ENCODE results near the gene RPRML. TPM values are rescaled to one million over a fixed set of nuclear protein-coding genes. Genes with fewer than 3 reads are reported as not detected.

RPRML gene
- total RNA-seq, 1 experiment from 2014 or later, result not detected

- Histone ChIP-seq H3K36me3 (ENCODE audit: insufficient read depth, low read length, poor library complexity, severe bottlenecking) (peaks cover 21% of the 10 kb centered on the region), H3K27ac (ENCODE audit: low read depth, low read length, poor library complexity, severe bottlenecking) (no peak overlapping the region), H3K4me1 (ENCODE audit: insufficient read depth, low read length, poor library complexity, severe bottlenecking) (no peaks in the 10 kb centered on the region), H3K9me3 (ENCODE audit: low read depth, low read length, poor library complexity, severe bottlenecking) (no peaks in the 10 kb centered on the region), H3K4me3 (ENCODE audit: low read depth, low read length, poor library complexity, severe bottlenecking) (no peak overlapping the region), H3K27me3 (replicated peaks; ENCODE audit: insufficient read depth, low read depth, low read length, poor library complexity) (no peaks in the 10 kb centered on the region)
- ChIA-PET POLR2A (ENCODE audit: low non-redundant PET) (no interaction called here), CTCF (no interaction called here)
- intact Hi-C loops (cut with micrococcal nuclease; ENCODE audit: unreplicated experiment), result no loop called here
- no TSS peak for BruUV-seq (replicated peaks)
- no peak for TF ChIP-seq EZH2 (IDR thresholded peaks at IDR 0.05; ENCODE audit: borderline replicate concordance, low read depth, low read length, poor library complexity, severe bottlenecking)
- TF ChIP-seq, protein P1, sequence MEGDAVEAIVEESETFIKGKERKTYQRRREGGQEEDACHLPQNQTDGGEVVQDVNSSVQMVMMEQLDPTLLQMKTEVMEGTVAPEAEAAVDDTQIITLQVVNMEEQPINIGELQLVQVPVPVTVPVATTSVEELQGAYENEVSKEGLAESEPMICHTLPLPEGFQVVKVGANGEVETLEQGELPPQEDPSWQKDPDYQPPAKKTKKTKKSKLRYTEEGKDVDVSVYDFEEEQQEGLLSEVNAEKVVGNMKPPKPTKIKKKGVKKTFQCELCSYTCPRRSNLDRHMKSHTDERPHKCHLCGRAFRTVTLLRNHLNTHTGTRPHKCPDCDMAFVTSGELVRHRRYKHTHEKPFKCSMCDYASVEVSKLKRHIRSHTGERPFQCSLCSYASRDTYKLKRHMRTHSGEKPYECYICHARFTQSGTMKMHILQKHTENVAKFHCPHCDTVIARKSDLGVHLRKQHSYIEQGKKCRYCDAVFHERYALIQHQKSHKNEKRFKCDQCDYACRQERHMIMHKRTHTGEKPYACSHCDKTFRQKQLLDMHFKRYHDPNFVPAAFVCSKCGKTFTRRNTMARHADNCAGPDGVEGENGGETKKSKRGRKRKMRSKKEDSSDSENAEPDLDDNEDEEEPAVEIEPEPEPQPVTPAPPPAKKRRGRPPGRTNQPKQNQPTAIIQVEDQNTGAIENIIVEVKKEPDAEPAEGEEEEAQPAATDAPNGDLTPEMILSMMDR (conservative IDR thresholded peaks at IDR 0.05; ENCODE audit: low read depth, low read length), result no peak
- DNase-seq (ENCODE audit: low spot score), result peak; percentile 45
Observed at GRCh38 chr17:46929413-46929812, 49.6 kb downstream of the RPRML start.

DNA sequence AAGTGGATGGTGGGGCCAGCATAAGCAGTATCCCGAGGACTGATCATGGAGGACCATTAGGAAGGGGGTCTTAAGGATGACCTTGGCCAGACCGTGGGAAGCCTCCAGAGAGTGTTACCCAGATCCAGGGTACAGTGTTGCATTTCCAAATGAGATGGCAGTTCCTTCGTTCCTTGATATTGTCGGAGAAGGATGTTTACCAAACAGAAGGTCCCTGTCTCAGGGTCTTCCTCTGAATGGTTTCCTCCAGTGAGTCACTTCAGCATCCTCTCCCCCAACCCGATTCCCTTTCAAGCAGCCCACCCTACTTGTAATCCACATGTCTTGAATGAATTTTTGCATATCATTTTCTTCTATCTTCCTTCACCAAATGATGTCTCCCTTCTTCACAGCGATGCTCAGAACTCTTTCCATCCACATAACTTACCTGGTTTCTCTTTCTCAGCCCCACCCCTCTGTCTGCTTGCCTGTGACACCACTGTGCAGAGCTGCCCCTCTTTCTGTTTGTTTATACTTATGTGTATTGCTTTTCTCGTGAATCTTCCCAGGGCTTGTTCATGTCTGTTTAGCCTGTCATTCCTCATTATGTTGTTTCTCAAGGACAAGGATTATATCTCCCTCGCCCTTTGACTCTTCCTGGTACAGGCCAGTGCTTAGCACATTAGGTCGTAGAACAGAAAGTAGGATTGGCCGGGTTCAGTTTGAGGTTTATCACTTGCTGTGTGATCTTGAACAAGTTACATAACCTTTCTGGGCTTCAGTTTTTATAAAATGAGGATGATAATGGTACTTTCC, 50.4 kb downstream of the RPRML start:
- no peak for DNase-seq (ENCODE audit: low spot score)
- no peak overlapping the region for H3K4me3 ChIP-seq (ENCODE audit: low read depth, low read length, poor library complexity, severe bottlenecking)
- no peaks in the 10 kb centered on the region for H3K9me3 ChIP-seq (ENCODE audit: low read depth, low read length, poor library complexity, severe bottlenecking)
- intact Hi-C loops (cut with micrococcal nuclease; ENCODE audit: unreplicated experiment), result no loop called here
- POLR2A ChIA-PET (ENCODE audit: low non-redundant PET), result no interaction called here
- BruUV-seq (replicated peaks), result no TSS peak
- no peak for TF ChIP-seq EZH2 (IDR thresholded peaks at IDR 0.05; ENCODE audit: borderline replicate concordance, low read depth, low read length, poor library complexity, severe bottlenecking)
- TF ChIP-seq, protein P1 (conservative IDR thresholded peaks at IDR 0.05; ENCODE audit: low read depth, low read length), result no peak
- CTCF ChIA-PET, result no interaction called here
- no peak overlapping the region for H3K27ac ChIP-seq (ENCODE audit: low read depth, low read length, poor library complexity, severe bottlenecking)
- peaks cover 21% of the 10 kb centered on the region for H3K36me3 ChIP-seq (ENCODE audit: insufficient read depth, low read length, poor library complexity, severe bottlenecking)
- H3K27me3 ChIP-seq (replicated peaks; ENCODE audit: insufficient read depth, low read depth, low read length, poor library complexity), result no peaks in the 10 kb centered on the region
- no peaks in the 10 kb centered on the region for H3K4me1 ChIP-seq (ENCODE audit: insufficient read depth, low read length, poor library complexity, severe bottlenecking)

Small RNA genes lying within 50 kb of the gene (microRNA-seq; reads per million reads assigned to microRNA genes)
- not detected for gene MIR5089

Other genes starting within 250 kb of the RPRML start
- gene WNT3, start 160.6 kb downstream of the RPRML start, total RNA-seq (2021), result 1.3 and 2.2 TPM in 2 replicates
- not detected in 2 replicates for gene WNT9B, start 127.7 kb downstream of the RPRML start, total RNA-seq (2021)
- 34.5 and 36.7 TPM in 2 replicates for gene GOSR2, start 56.1 kb downstream of the RPRML start, total RNA-seq (2021)
- 95.9 and 120 TPM in 2 replicates for gene CDC27, start 210.0 kb upstream of the RPRML start, total RNA-seq (2021)
- not detected in 2 replicates for gene MYL4, start 230.1 kb upstream of the RPRML start, total RNA-seq (2021)